NOMO-1 treated with DMSO at 0.1 percent for 48 hours (cell line): ENCODE data around the gene CDH8.

Source experiments
- DNase-seq: peaks from one replicate; lab custom pipeline; 2025; ENCODE audit not compliant: unreplicated experiment; lab: John Stamatoyannopoulos, UW

Gene CDH8

GRCh38 chr16:62034231-62035114 lies 1.8 kb downstream of the CDH8 start:
- no peak for DNase-seq

- no peak for DNase-seq
Measured at GRCh38 chr16:62033065-62033464, 3.2 kb downstream of the CDH8 start.

GRCh38 chr16:62029947-62030346 lies 6.3 kb downstream of the CDH8 start:
- DNase-seq, result no peak

- no peak for DNase-seq
Measured at GRCh38 chr16:62022688-62023087, 13.6 kb downstream of the CDH8 start.

- DNase-seq, result no peak
Measured at GRCh38 chr16:62021161-62021581, 15.1 kb downstream of the CDH8 start.

GRCh38 chr16:62020681-62021080 lies 15.6 kb downstream of the CDH8 start:
- no peak for DNase-seq

GRCh38 chr16:62019851-62020250 lies 16.4 kb downstream of the CDH8 start:
- no peak for DNase-seq

- no peak for DNase-seq
Measured at GRCh38 chr16:62018301-62019060, 17.8 kb downstream of the CDH8 start.

- no peak for DNase-seq
Measured at GRCh38 chr16:62014319-62014923, 21.8 kb downstream of the CDH8 start.

GRCh38 chr16:62010186-62010585 lies 26.1 kb downstream of the CDH8 start:
- DNase-seq, result no peak

GRCh38 chr16:61998460-61998859 lies 37.8 kb downstream of the CDH8 start:
- no peak for DNase-seq

- no peak for DNase-seq
Measured at GRCh38 chr16:61993108-61993507, 43.1 kb downstream of the CDH8 start.

GRCh38 chr16:61987474-61988012 lies 48.7 kb downstream of the CDH8 start:
- no peak for DNase-seq

- DNase-seq, result no peak
Measured at GRCh38 chr16:61969077-61969382, 67.2 kb downstream of the CDH8 start.

- no peak for DNase-seq
Measured at GRCh38 chr16:61968242-61969076, 67.8 kb downstream of the CDH8 start.

GRCh38 chr16:61957075-61957855 lies 79.0 kb downstream of the CDH8 start:
- DNase-seq, result no peak

- no peak for DNase-seq
Measured at GRCh38 chr16:61952841-61953240, 83.4 kb downstream of the CDH8 start.

GRCh38 chr16:61948414-61948813 lies 87.8 kb downstream of the CDH8 start:
- no peak for DNase-seq

- DNase-seq, result no peak
Measured at GRCh38 chr16:61946019-61946418, 90.2 kb downstream of the CDH8 start.

- no peak for DNase-seq
Measured at GRCh38 chr16:61945511-61945910, 90.7 kb downstream of the CDH8 start.
